Coronary artery (tissue), 2 donors: ENCODE results near the gene ATF6.

Experiments used
- DNase-seq: peaks from one replicate; pipeline ENCODE4 v3.0.0-alpha.2; 2017; ENCODE audit warnings: low spot score
- H3K27ac ChIP-seq, 2 donors: fragments of 200-600 bp; sonication (generic); one replicate each; pipeline ENCODE4 v1.5.1; 2016 to 2019
- H3K4me3 ChIP-seq: fragments of 200-600 bp; sonication (generic); 2 replicates; pipeline ENCODE4 v1.5.1; 2016; ENCODE audit warnings: mild to moderate bottlenecking, moderate library complexity
- TF ChIP-seq, protein P1 (sequence below): fragments of 200-600 bp; sonication (generic); IDR thresholded peaks from one replicate; pipeline ENCODE4 v1.5.1; 2019; ENCODE audit warnings: antibody characterized with exemption

The ATF6 gene

DNA sequence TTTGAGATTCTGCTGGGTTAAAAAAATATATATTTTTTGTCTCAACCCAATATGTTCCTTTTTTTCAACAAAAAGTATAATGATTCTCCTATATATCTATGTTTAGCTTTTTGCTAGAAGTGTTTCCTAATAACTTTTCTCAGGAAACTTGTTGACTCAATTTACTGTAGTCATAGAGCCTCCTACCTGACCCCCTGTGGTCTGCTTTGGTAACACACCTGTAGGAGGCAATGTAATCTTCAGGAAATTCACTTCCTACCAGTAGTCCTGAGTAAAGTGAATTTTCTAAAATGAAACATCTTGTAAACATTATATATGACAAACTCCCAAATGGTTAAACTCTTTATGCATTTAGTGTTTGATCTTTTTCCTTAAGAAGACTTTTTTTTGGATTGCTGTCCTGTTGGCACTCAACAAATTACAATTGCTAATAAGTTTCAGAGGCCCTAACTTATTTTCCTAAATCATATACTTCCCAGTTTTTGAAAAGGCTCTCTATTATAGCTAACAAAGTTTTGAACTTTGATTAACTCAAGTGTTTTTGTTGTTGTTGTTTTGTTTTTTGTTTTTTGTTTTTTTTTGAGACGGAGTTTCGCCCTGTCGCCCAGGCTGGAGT lies 139.3 kb downstream of the ATF6 start:
- H3K27ac ChIP-seq, result no peak overlapping the region
- TF ChIP-seq, protein P1, sequence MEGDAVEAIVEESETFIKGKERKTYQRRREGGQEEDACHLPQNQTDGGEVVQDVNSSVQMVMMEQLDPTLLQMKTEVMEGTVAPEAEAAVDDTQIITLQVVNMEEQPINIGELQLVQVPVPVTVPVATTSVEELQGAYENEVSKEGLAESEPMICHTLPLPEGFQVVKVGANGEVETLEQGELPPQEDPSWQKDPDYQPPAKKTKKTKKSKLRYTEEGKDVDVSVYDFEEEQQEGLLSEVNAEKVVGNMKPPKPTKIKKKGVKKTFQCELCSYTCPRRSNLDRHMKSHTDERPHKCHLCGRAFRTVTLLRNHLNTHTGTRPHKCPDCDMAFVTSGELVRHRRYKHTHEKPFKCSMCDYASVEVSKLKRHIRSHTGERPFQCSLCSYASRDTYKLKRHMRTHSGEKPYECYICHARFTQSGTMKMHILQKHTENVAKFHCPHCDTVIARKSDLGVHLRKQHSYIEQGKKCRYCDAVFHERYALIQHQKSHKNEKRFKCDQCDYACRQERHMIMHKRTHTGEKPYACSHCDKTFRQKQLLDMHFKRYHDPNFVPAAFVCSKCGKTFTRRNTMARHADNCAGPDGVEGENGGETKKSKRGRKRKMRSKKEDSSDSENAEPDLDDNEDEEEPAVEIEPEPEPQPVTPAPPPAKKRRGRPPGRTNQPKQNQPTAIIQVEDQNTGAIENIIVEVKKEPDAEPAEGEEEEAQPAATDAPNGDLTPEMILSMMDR, result no peak
- H3K4me3 ChIP-seq, result no peak overlapping the region
- no peak for DNase-seq

GRCh38 chr1:161907265-161907664 lies 141.1 kb downstream of the ATF6 start:
- DNase-seq, result no peak
- Histone ChIP-seq H3K4me3 (no peak overlapping the region), H3K27ac (no peak overlapping the region)
- TF ChIP-seq, protein P1, result no peak

- H3K27ac ChIP-seq, result no peak overlapping the region
- TF ChIP-seq, protein P1, result no peak
- DNase-seq, result no peak
- H3K4me3 ChIP-seq, result no peak overlapping the region
These were observed 142.1 kb downstream of the ATF6 start for GRCh38 chr1:161908264-161908663.

DNA sequence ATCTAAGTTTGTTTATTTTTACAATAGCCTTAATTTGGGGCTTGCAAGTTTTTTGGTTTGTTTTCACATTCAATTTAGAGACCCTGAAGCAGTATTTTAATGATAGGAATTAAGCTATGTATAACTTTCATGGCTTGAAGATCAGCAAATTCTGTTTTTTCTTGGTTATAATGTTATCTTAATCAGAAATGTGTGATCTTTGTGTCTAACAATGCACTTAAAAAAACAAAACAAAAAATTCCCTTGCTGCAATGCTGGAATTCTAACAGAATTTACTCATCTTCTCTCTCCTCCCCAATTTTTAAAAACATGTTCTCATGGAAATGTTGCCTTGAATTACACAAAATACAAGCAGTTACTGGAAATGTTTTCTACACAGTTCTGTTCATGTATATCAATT lies 144.5 kb downstream of the ATF6 start:
- DNase-seq, result no peak
- no peak overlapping the region for H3K27ac ChIP-seq
- TF ChIP-seq, protein P1, result no peak

DNA sequence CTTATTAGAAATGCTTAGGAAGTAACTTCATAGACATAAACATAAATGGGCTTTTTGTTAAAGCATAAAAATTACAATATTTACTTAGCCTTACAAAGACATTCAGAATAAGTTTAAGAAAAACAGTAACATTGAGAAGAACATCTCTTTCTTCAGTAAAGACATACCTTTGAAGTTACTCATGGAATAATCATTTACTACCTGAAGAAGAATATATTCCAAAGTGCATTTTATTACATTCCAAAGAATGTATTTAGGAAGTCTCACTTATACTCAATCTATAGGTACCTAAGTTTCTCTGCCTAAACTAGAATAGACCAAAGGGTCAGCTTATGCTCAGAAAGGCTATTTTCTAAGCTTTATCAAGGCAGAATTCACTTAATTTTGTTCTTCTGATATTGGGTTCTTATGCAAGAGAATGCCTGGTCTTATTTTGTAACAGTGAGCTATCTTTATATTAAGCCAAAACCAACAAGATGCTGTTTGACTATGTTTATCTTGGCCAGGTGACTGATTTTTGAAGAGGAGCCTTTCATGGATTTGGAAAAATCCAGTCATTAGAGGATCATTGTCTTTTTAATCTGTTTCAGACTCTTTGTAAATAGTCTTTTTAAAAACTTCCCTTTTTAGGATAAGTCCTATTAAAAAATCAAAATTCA lies 147.5 kb downstream of the ATF6 start:
- TF ChIP-seq, protein P1, result no peak
- H3K27ac ChIP-seq, result no peak overlapping the region
- no peak for DNase-seq

More for the DNA sequence above, 144.5 kb downstream of the ATF6 start:
- no peak overlapping the region for H3K4me3 ChIP-seq

GRCh38 chr1:161914595-161914994 lies 148.5 kb downstream of the ATF6 start:
- Histone ChIP-seq H3K4me3 (no peak overlapping the region), H3K27ac (peak overlapping the region in 1 of 2 donors; percentile 33)
- TF ChIP-seq, protein P1, result no peak
- no peak for DNase-seq

More for the DNA sequence above, 147.5 kb downstream of the ATF6 start:
- no peak overlapping the region for H3K4me3 ChIP-seq

DNA sequence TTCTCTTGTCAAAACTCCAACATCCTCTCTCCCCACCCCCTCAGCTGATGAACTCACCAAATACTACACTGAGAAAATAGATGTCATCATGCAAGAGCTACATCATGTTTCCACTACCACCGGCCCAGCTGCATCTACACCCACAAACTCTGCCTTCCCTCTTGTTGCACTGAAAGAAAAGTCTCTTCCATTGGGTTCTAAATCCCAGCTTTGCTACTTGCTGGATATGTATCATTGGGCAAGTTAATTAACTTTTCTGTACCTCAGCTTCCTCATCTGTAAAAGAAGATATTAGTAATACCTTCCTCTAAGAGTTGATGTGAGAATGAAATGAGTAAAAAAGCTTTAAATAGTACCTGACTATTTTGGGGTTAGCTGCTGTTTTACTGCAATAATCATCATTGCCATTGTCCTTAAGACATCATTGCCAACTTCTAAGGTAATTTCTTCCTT lies 149.0 kb downstream of the ATF6 start:
- Histone ChIP-seq H3K27ac (no peak overlapping the region), H3K4me3 (no peak overlapping the region)
- no peak for DNase-seq
- TF ChIP-seq, protein P1, result no peak
